Neural cell (in vitro differentiated cells): ENCODE data around the gene POLR3K. TPM values are rescaled to one million over a fixed set of nuclear protein-coding genes. Genes with fewer than 3 reads are reported as not detected.
A peak's percentile ranks its signal among the peaks of the same experiment; 100 is the strongest.

Experiments used
- H2AFZ ChIP-seq: fragments of 200-600, 300-800 bp; sonication (generic), shearing (Covaris generic); 2 replicates; pipeline ENCODE4 v1.6.0; 2014; ENCODE audit warnings: low read depth, mild to moderate bottlenecking, antibody characterized with exemption, low read length, moderate library complexity
- H3F3A ChIP-seq: fragments of 200-600 bp; shearing (Covaris generic); 2 replicates; pipeline ENCODE4 v1.6.1; 2016; ENCODE audit warnings: mild to moderate bottlenecking, moderate library complexity, mixed read lengths, antibody characterized with exemption, low read length; ENCODE audit not compliant: insufficient read depth, poor library complexity, severe bottlenecking
- H3K27ac ChIP-seq: fragments of 200-600, 300-800 bp; sonication (generic), shearing (Covaris generic); 2 replicates; pipeline ENCODE4 v1.5.1; 2014; ENCODE audit warnings: mild to moderate bottlenecking, low read length, moderate library complexity
- H3K27me3 ChIP-seq: fragments of 300-800, 200-600 bp; sonication (generic), shearing (Covaris generic); 2 replicates; pipeline ENCODE4 v1.6.0; 2014; ENCODE audit warnings: mild to moderate bottlenecking, low read depth, low read length, moderate library complexity; ENCODE audit not compliant: insufficient read depth
- H3K36me3 ChIP-seq: fragments of 300-800, 200-600 bp; sonication (generic), shearing (Covaris generic); 2 replicates; pipeline ENCODE4 v1.5.1; 2014; ENCODE audit warnings: mild to moderate bottlenecking, antibody characterized with exemption, low read length, moderate library complexity; ENCODE audit not compliant: insufficient read depth
- H3K4me2 ChIP-seq: fragments of 300-800, 200-600 bp; sonication (generic), shearing (Covaris generic); 2 replicates; pipeline ENCODE4 v1.6.0; 2014; ENCODE audit warnings: mild to moderate bottlenecking, low read length
- H3K4me3 ChIP-seq: fragments of 300-800, 200-600 bp; sonication (generic), shearing (Covaris generic); 2 replicates; pipeline ENCODE4 v1.5.1; 2014; ENCODE audit warnings: mild to moderate bottlenecking, low read length, moderate library complexity
- H3K79me2 ChIP-seq: fragments of 200-600 bp; shearing (Covaris generic); replicated peaks from 2 replicates; pipeline ENCODE4 v1.6.0; 2014; ENCODE audit warnings: mild to moderate bottlenecking, low read length, moderate library complexity; ENCODE audit not compliant: insufficient read depth
- H3K9ac ChIP-seq: fragments of 300-800, 200-600 bp; sonication (generic), shearing (Covaris generic); 2 replicates; pipeline ENCODE4 v1.6.1; 2016; ENCODE audit warnings: mild to moderate bottlenecking, low read length, mixed read lengths
- H3K9me2 ChIP-seq: fragments of 200-600 bp; shearing (Covaris generic); 2 replicates; pipeline ENCODE4 v1.6.1; 2016; ENCODE audit warnings: mild to moderate bottlenecking, low read length, mixed read lengths; ENCODE audit not compliant: insufficient read depth
- H3K9me3 ChIP-seq: fragments of 200-600, 300-800 bp; sonication (generic), shearing (Covaris generic); 2 replicates; pipeline ENCODE4 v1.6.1; 2016; ENCODE audit warnings: mild to moderate bottlenecking, mixed run types, low read length, moderate library complexity, mixed read lengths
- H4K20me1 ChIP-seq: fragments of 200-600 bp; shearing (Covaris generic); 2 replicates; pipeline ENCODE4 v1.6.1; 2016; ENCODE audit warnings: mild to moderate bottlenecking, mixed run types; ENCODE audit not compliant: insufficient read depth
- EP300 ChIP-seq: fragments of 450-650 bp; conservative IDR thresholded peaks from 2 replicates; pipeline ENCODE4 v1.6.1; 2014; ENCODE audit warnings: antibody characterized with exemption, mild to moderate bottlenecking, moderate library complexity; ENCODE audit not compliant: poor library complexity, severe bottlenecking
- EZH2 ChIP-seq: fragments of 200-600, 300-800 bp; shearing (Covaris generic), sonication (generic); IDR thresholded peaks from 2 replicates; pipeline ENCODE4 v1.6.1; 2014; ENCODE audit warnings: antibody characterized with exemption, low read length, borderline replicate concordance, mild to moderate bottlenecking; ENCODE audit not compliant: insufficient read depth, poor library complexity, severe bottlenecking
- MXI1 ChIP-seq: fragments of 450-650 bp; conservative IDR thresholded peaks from 2 replicates; pipeline ENCODE4 v1.6.1; 2014; ENCODE audit warnings: antibody characterized with exemption, mild to moderate bottlenecking; ENCODE audit not compliant: poor library complexity, severe bottlenecking
- POLR2AphosphoS5 ChIP-seq: IDR thresholded peaks from 2 replicates; pipeline ENCODE4 v1.6.1; 2012
- RAD21 ChIP-seq: fragments of 450-650 bp; conservative IDR thresholded peaks from 2 replicates; pipeline ENCODE4 v1.6.1; 2014; ENCODE audit warnings: antibody characterized with exemption, mild to moderate bottlenecking, moderate library complexity
- SMC3 ChIP-seq: fragments of 450-650 bp; conservative IDR thresholded peaks from 2 replicates; pipeline ENCODE4 v1.6.1; 2014; ENCODE audit warnings: antibody characterized with exemption, mild to moderate bottlenecking, moderate library complexity; ENCODE audit not compliant: poor library complexity
- TAF1 ChIP-seq: IDR thresholded peaks from 2 replicates; pipeline ENCODE4 v1.6.1; 2012; ENCODE audit warnings: low read depth
- polyA plus RNA-seq: library from polyadenylated mRNA; depleted of rRNA; stranded (reverse); fragments of >200 nt; gene quantifications from 2 replicates; pipeline ENCODE4 v1.2.3, GENCODE V29; 2014
- TF ChIP-seq, protein P1 (sequence below): fragments of 450-650 bp; IDR thresholded peaks from 2 replicates; pipeline ENCODE4 v1.5.1; 2014; ENCODE audit warnings: antibody characterized with exemption, mild to moderate bottlenecking, moderate library complexity; ENCODE audit not compliant: poor library complexity, severe bottlenecking
- TF ChIP-seq, protein P2 (sequence below): IDR thresholded peaks from 2 replicates; pipeline ENCODE4 v1.6.1; 2012; ENCODE audit warnings: borderline replicate concordance

POLR3K gene
- polyA plus RNA-seq, 1 donor from 2014 or later, result 7.1 TPM

DNA sequence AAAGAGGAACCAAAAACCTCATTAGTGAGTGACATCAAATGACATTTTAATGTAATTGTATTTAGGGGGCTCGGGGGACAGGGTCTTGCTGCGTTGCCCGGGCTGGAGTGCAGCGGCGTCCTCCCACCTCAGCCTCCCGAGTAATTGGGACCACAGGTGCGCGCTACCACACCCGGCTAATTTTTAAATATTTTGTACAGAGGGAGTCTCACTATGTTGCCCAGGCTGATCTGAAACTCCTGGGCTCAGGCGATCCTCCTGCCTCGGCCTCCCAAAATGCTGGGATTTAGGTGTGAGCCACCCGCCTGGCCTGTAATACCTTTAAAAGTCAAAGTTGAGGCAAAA is 801 bp upstream of the POLR3K start:
- Histone ChIP-seq H3K27me3 (no peaks in the 10 kb centered on the region), H3F3A (no peaks in the 10 kb centered on the region), H3K9me2 (no peaks in the 10 kb centered on the region), H3K4me3 (peak overlapping the region; percentile 97), H3K4me2 (peak overlapping the region; percentile 59), H3K36me3 (no peaks in the 10 kb centered on the region), H3K9me3 (no peaks in the 10 kb centered on the region), H4K20me1 (no peaks in the 10 kb centered on the region), H3K79me2 (peaks cover 10% of the 10 kb centered on the region), H3K27ac (peak overlapping the region; percentile 28), H2AFZ (peak overlapping the region; percentile 56), H3K9ac (peak overlapping the region; percentile 74)
- TF ChIP-seq SMC3 (no peak), RAD21 (no peak), POLR2AphosphoS5 (no peak), MXI1 (no peak), EP300 (no peak), EZH2 (no peak), TAF1 (no peak)
- TF ChIP-seq, protein P1, sequence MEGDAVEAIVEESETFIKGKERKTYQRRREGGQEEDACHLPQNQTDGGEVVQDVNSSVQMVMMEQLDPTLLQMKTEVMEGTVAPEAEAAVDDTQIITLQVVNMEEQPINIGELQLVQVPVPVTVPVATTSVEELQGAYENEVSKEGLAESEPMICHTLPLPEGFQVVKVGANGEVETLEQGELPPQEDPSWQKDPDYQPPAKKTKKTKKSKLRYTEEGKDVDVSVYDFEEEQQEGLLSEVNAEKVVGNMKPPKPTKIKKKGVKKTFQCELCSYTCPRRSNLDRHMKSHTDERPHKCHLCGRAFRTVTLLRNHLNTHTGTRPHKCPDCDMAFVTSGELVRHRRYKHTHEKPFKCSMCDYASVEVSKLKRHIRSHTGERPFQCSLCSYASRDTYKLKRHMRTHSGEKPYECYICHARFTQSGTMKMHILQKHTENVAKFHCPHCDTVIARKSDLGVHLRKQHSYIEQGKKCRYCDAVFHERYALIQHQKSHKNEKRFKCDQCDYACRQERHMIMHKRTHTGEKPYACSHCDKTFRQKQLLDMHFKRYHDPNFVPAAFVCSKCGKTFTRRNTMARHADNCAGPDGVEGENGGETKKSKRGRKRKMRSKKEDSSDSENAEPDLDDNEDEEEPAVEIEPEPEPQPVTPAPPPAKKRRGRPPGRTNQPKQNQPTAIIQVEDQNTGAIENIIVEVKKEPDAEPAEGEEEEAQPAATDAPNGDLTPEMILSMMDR, result no peak
- TF ChIP-seq, protein P2, sequence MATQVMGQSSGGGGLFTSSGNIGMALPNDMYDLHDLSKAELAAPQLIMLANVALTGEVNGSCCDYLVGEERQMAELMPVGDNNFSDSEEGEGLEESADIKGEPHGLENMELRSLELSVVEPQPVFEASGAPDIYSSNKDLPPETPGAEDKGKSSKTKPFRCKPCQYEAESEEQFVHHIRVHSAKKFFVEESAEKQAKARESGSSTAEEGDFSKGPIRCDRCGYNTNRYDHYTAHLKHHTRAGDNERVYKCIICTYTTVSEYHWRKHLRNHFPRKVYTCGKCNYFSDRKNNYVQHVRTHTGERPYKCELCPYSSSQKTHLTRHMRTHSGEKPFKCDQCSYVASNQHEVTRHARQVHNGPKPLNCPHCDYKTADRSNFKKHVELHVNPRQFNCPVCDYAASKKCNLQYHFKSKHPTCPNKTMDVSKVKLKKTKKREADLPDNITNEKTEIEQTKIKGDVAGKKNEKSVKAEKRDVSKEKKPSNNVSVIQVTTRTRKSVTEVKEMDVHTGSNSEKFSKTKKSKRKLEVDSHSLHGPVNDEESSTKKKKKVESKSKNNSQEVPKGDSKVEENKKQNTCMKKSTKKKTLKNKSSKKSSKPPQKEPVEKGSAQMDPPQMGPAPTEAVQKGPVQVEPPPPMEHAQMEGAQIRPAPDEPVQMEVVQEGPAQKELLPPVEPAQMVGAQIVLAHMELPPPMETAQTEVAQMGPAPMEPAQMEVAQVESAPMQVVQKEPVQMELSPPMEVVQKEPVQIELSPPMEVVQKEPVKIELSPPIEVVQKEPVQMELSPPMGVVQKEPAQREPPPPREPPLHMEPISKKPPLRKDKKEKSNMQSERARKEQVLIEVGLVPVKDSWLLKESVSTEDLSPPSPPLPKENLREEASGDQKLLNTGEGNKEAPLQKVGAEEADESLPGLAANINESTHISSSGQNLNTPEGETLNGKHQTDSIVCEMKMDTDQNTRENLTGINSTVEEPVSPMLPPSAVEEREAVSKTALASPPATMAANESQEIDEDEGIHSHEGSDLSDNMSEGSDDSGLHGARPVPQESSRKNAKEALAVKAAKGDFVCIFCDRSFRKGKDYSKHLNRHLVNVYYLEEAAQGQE, result no peak

DNA sequence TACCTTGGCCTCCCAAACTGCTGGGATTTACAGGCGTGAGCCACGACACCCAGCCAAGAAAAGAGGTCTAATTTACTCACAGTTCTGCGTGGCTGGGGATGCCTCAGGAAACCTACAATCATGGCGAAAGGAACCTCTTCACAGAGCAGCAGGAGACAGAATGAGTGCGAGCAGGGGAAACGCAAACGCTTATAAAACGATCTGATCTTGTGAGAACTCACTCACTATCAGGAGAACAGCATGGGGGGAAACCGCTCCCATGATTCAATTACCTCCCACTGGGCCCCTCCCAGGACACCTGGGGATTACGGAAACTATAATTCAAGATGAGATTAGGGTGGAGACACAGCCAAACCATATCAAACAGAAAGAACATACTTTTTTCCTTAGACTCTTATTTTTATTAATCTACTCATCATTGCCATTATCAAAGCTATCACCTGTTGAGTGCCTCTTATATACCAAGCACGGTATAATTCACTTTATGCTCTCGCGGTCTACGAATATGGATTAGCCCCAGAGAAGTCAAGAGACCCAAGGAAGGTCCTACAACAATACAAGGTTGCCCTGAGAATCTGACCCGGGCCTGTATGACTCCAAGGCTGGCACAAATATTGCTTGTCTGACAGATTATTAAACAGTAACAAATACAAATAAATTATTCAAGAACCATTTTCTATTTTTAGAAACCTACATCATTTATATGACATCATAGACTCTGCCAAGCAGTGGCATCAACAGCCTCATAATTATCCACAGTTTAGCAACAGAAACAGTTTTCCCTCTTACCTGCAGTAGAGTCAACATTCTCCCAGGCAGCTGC is 2.4 kb downstream of the POLR3K start:
- no peak for TF ChIP-seq TAF1
- TF ChIP-seq MXI1, result no peak
- TF ChIP-seq, protein P1, result no peak
- TF ChIP-seq, protein P2, result no peak
- TF ChIP-seq POLR2AphosphoS5, result peak; percentile 55
- no peak for TF ChIP-seq RAD21
- no peak for TF ChIP-seq SMC3
- TF ChIP-seq EZH2, result no peak
- Histone ChIP-seq H4K20me1 (no peaks in the 10 kb centered on the region), H3F3A (no peaks in the 10 kb centered on the region), H3K27ac (no peak overlapping the region), H3K79me2 (peaks cover 10% of the 10 kb centered on the region), H3K4me3 (no peak overlapping the region), H2AFZ (no peak overlapping the region), H3K4me2 (no peak overlapping the region), H3K27me3 (no peaks in the 10 kb centered on the region), H3K36me3 (no peaks in the 10 kb centered on the region), H3K9me2 (no peaks in the 10 kb centered on the region), H3K9ac (no peak overlapping the region), H3K9me3 (no peaks in the 10 kb centered on the region)
